Stimulated activated CD8-positive, alpha-beta memory T cell treated with anti-CD3 and anti-CD28 coated beads, Interleukin-2, amount 100 ng/mL, for 1 hour (primary cell): ENCODE data around the gene TPBG.

Source experiments
- DNase-seq, 2 donors: peaks; one replicate each; pipeline ENCODE4 v3.0.0-alpha.2; 2020; ENCODE audit warnings: low read depth in 2 of 2

The TPBG gene, protein sequence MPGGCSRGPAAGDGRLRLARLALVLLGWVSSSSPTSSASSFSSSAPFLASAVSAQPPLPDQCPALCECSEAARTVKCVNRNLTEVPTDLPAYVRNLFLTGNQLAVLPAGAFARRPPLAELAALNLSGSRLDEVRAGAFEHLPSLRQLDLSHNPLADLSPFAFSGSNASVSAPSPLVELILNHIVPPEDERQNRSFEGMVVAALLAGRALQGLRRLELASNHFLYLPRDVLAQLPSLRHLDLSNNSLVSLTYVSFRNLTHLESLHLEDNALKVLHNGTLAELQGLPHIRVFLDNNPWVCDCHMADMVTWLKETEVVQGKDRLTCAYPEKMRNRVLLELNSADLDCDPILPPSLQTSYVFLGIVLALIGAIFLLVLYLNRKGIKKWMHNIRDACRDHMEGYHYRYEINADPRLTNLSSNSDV

DNA sequence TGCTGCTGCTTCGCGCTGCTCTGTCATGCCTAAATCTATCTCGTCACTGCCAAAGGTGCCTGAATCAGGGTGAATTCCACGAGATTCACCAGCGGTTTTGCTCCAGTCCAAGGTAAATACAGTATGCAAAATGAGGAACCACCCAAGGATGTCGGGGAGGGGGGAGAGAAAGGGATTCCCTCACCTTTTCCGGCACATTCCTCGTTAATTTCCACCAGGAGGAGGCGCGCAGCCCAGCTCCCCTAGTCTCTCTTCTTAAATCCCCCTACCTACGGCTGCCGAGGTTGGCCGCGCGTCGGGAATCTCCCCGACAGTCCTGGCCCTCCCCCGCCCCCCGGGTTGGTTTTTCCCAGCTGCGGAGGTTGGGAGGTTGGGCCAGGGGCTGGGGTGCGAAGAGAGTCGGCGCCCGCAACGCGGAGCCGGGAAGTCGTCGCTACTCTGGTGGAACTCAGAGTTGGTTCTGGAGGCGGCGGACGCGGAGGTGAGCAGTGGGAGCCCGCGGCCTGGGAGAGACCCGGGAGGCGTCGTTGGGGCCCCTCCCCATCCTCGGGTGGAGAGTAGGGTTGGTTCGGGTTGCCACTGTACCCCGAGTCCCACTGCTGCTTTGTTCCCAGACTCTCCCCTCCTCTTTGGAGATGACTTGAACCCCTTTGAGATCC is at the start of gene TPBG:
TPBG (plus strand) TSS at position 390 of the 659 bp plus-strand sequence. CDS start 1,145 bp downstream, outside the sequence.
- no peak for DNase-seq

DNA sequence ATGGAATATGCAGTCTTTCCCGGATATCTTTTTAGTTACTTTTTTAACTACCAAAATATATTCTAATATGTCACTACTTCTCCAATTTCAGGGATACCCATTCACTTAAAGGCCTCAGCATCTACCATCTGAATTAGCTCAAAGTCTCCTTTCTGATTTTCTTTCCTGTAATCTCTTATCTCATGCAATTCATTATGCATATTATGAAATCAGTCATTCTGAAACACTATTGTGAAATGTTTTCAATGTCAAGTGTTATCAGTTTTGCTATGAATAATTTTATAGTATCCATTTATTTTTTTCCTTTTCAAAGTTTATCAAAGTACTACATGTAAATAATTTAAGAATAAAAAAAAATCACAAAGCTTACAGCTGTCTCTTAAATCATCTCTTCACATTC is 41.2 kb upstream of the TPBG start:
- DNase-seq, result no peak

DNA sequence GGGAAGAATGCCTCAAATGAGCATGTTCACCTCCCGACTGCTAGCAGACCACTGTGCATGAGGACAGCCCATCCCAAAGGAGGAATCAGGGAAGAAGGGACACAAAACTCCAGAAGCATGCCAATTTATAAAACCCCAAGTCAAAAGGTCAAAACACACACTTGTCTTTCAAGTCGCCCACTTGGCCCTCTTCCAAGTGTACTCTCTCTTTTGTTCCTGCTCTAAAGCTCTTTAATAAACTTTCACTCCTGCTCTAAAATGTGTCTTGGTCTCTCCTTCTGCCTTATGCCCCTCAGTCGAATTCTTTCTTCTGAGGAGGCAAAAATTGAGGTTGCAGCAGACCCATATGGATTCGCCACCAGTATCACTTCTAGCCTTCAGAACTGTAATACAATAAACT is 33.9 kb upstream of the TPBG start:
- DNase-seq, result no peak

DNA sequence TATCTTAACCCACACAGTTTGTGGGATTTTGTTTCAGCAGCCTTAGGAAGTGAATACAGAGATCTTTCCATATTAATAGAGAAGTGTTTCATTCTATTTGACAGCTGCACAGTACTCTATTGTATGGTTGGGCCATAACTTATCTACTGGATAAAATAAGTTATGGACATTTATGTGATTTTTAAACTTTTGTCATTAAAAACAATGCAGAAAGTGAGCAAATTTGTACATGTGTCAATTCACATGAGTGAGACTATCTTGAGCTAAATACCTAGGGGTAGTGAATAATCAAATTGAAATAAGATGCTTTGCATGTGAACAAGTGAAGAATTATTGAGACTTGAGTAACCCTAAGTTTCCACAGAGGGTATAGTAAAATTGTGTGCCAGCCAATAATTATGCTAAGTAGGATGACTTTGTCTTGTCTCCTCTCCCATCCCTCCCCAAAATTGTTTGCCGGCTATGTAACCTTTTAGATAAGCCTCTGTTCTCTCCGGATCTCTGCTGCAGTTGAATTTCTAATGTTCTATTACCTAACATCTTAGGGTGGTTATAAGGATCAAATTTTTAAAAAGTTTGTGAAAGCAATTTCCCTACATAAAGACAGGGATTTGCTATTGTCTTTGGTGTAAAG is 33.3 kb upstream of the TPBG start:
- no peak for DNase-seq

DNA sequence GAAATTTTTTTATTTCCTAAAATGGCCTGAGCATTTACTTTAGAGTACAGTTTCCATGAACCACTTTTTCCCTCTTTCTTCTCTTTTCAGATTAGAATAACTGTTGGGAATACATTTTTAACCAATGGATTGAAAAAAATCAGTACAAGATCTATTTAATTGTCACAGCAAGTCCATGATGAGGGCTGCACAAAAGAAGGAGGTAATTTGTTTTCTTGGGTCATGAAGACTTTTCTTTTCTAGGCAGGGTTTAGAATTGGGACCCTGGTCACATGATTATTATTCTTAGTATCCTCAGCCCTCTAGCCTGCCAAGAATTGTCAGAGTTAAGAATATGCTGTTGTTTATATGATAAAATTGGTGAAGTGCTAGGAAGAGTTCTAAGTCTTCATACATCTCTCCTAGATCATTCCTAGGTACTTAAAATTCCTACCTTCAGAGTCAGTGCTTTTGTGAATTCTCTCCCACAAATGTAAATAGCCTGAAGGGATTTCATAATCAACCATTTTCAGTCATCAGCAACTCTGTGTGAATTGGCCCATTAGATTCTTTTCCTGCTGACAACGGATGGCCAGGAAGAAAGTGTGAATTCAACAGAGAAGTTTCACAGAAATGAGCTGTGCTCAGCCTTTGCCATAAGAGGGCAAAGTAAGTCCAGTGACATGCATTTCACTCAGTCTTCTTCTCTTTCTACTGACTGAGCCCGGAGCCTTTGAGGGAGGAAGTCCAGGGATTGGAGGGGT is 32.4 kb upstream of the TPBG start:
- DNase-seq, result no peak

DNA sequence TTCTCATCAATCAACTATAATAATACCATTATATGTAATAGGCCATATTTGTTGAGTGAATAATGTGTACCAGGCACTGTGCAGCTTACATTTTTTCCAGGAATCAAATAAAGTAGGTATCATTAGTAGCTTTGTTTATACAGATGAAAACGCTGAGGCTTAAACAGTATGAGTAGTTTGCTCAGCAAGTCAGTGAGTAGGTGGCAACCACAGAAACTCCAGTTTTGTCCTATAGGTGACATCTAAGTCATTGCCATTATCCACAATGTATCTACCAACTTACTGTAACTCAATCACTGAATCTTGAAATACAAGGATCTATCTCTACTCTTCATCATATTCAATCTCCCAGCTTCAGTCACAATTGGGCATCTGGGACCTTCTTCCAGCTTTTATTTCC is 29.8 kb upstream of the TPBG start:
- DNase-seq, result no peak

DNA sequence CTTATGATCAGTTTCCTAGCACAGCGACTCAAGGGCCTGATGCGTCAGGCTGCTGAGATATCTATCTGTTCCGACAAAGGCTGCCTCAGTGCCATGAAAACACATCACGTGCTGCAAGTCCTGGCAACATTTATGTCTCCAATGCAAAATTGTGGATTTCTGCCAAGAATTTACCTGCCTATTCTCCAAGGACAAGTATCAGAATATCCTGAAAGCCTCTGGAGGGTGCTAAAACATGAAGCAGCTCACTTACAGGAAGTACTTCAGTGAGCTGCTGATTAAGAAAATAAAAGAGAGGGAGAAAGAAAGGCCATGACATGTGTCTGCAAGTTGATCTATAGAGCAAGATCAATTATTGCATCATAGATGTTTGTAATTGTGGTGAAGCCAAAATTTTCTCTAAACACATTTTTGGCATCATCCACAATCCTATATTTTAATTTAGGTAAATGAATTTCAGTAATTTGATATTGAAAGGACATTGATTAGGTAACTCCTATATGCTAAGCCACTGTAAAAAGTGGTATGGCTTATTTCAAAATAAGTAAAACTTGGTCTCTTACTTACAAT is 25.8 kb upstream of the TPBG start:
- DNase-seq, result no peak

DNA sequence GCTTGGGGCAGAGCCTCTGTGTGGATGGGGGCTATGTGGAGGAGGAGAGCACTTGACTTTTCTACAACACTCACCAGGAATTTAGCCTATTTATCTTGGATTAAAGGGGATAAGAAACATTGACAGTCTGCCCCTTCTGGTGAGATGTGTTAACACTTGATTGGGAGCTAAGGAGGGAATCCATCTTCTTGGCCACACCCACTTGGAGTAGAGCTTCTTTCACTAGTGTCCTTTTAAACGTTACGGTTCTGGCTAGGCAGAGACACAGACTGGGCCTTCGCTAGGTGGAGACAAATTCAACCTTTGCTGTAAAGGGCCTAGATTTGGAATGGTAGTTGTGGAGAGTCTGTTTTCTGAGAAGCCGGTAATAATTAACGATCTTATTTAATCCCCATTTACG is 15.5 kb upstream of the TPBG start:
- no peak for DNase-seq

DNA sequence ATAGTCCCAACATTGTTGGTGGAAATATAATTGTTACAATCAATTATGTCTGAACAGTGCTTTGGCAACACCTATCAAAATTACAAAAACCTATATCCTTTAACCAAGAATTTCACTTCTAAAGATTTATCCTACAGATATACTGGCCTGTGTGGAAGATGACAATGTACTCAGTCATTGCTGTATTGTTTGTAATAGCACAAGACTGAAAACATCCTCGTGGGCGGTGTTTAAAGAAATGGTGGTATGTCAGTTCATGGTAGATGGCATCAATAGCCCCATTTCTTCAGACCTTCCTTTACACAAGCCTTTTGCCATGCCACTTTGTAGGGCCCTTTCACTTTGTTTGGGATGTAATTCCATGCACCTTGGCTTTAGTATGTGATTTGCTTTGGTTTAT is 9.8 kb upstream of the TPBG start:
- DNase-seq, result no peak

DNA sequence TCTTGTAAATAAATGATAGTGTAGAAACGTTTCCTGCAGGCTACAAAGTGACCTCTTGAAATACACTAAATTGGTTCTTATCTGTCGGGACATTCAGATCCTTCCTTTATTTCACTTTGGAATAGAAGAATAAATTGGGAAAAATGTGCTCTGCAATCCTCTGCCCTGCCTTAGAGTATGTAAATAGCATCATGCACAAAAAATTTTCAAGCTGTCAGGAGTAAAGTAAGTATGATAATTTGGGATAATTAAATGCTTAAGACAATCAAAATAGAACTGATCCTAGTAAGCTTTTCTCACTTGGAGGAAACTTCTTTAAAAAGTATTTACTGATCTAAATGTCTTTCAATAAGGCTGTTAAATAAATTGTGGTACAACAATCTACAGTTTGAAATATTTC is 3.1 kb upstream of the TPBG start:
- DNase-seq, result no peak

DNA sequence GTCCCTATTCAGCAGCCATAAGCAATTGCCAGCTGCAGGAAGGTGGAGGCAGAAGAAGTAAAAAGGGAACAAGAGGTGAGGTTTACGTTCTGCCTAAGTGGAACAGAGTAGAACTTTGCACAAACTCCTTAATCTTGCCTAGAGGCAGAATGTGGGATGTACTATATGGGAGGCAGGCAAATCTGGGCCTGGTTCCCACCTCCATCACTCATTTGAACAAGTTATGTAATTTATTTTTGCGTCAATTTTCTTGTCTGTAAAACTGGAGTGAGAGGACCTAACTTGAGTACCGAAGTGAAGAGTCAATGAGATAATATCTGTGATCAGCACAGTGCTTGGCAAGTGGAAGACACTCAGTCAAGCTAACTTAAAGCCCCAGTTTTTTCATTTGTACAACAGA is 2.0 kb upstream of the TPBG start:
- DNase-seq, result no peak

DNA sequence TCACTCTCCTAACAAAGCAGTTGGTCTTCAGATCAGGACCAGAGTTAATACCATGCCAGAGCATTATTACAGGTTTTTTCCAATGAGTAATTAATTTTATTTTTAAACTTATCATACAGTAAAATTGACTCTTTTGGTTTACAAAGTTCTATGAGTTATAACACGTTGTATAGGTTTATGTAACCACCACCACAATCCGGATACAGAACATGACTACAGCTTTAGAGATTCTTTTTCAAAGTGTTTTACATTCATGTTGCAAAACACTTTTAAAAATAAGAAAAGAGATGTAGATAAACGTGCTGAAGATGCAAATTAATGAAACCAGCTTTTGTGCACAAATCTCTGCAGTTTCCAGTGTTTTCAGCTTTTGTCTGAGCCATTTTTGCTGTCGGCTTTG is 1.5 kb upstream of the TPBG start:
- no peak for DNase-seq

DNA sequence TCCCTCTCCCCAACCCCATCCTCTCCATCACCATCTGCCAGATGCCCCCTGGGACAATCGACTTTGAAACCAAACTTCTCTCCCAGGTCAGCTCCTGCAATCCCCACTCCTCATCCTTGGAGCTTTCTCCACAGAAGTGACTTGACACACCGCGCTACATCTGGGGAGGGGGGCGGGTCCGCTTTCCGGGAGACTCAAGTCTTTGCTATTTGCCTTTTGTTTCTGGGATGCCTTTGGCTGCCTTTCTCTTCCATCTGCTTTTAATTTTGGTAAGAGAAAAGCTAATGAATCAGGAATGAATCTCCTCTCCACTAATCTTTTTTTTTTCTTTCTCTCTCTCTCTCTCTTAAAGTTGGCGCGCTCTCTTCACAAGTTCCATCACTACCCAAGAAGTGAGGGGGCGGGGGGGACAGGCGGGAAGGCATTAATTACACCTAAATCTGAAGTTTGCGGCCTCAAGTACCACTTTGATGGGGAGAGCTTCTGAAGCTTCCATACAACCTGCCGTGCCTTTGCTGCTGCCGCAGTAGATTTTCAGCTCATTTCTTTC is 664 bp upstream of the TPBG start:
- no peak for DNase-seq

DNA sequence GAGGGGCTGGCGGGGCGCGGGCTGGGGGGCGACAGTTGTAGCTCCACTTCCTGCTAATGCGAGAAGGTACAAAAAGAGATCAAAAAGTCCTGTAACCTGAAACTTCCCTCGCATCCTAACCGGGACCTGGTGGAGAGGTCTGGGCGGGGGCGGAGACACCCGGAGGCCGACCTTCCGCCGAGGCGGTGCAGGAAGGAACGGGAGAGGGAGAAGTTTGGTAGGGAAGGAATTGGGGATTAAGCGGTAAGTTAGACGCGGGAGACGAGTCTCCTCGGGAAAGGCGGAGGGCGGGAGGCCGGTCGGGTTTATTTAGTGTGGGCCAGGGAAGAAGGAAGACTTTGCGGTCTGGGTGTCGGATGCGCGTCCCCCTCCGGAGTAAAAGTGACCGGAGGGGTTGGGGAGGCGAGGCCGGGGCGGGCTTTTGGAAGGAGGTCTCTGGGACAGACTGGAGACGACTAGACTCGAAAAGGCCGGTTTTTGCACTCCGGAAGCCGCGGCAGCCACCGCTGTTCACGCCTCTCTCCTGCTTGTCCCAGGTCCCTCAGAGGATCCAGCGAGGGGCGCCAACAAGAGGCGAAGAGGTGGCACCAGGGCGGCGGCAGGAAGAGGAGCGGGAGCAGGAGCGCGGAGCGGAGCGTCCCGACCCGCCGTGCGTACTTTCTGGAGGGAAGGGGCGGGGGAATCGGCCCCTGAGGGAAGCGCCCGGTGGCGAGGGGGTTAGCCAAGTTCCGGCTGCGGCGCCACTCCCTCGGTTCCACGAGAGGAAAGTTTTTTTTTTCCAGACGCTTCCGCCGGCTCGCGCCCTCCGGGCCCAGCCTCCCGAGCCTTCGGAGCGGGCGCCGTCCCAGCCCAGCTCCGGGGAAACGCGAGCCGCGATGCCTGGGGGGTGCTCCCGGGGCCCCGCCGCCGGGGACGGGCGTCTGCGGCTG is 734 bp downstream of the TPBG start:
- DNase-seq, result no peak

DNA sequence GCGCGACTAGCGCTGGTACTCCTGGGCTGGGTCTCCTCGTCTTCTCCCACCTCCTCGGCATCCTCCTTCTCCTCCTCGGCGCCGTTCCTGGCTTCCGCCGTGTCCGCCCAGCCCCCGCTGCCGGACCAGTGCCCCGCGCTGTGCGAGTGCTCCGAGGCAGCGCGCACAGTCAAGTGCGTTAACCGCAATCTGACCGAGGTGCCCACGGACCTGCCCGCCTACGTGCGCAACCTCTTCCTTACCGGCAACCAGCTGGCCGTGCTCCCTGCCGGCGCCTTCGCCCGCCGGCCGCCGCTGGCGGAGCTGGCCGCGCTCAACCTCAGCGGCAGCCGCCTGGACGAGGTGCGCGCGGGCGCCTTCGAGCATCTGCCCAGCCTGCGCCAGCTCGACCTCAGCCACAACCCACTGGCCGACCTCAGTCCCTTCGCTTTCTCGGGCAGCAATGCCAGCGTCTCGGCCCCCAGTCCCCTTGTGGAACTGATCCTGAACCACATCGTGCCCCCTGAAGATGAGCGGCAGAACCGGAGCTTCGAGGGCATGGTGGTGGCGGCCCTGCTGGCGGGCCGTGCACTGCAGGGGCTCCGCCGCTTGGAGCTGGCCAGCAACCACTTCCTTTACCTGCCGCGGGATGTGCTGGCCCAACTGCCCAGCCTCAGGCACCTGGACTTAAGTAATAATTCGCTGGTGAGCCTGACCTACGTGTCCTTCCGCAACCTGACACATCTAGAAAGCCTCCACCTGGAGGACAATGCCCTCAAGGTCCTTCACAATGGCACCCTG is 1.6 kb downstream of the TPBG start:
- no peak for DNase-seq

DNA sequence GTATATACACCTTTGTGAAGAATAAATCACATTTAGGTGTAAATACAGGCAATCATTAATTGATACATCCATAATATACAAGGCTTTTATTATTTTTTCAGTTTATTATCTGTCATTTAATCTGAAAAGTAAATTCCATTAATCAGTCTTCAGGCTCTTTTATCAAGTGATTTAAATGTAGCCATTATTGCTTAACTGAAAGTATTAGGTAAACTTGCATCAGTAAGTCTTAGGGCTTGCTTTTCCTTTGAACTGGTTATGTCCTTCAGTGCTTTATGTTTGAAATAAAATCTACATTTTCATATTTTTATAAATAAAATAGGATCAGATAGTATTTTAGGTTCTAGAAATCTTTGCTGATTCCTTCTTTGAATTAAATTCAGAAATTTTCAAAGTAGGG is 4.1 kb downstream of the TPBG start:
- DNase-seq, result no peak

DNA sequence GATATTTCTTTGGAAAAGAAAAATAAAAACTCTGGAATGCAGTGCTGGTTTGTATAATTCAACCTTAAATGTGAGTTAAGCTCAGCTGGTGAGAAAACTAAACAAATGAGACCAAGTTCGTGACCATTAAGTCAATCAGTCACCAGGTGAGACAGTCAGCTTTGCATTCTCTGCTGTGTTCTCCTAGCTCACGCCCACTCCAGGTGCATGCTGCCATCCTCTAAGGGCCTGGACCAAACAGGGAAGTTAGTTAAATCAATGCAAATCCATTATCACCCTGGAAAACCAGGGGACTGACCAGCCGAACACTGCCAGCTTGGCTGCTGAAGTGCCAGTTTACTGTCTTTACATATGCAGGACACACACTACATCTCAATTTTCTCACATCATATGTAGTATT is 7.2 kb downstream of the TPBG start:
- DNase-seq, result no peak

DNA sequence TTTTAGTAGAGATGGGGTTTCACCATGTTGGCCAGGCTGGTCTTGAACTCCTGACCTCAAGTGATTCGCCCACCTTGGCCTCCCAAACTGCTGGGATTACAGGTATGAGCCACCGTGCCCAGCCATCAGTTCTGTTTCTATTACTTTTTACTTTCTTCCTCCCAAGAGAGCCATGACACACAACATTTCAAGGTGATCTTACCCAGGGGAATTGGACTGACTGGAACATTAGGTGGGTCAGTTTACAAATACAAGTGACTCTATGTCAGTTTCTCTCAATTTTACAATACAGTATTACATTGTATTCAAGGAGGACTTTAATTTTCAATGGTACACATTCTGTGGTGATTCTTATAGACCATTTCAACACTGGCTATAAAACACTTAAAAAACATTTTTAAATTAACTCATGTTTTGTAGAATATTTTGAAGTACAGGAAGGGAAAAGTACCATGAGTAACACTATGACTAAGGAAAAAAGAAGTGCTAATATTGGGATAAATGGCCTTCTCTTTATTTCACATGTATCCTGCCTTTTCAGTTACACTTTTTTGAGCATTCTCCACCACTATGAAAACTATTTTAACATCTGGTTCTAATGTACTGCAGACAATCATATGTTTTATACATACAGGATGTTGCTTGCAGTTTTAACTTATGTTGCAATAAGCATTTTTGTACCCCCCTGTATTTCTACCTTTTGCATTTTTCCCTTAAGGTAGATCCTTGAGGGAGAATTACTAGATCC is 8.4 kb downstream of the TPBG start:
- DNase-seq, result no peak

DNA sequence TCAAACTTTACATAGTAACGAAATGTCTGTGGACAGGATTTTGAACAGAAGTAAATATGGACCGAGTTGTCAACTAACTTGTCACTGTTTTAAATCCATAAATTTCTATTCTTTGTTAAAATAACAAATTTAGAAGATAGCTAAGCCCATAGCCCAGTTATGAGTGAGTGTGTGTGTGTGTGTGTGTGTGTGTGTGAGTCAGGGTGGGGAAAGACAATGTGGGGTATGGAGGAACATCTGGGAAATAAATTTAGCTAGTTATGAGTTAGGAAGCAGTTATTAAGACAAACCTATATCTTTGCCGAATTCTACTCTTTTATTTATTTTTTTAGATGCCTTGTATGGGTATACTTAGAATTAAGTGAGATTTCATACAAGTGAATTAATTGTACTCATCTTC is 9.0 kb downstream of the TPBG start:
- DNase-seq, result no peak
